Activated T-cell treated with anti-CD3 and anti-CD28 coated beads, Interleukin-2, amount 50 U/mL, for 72 hours (primary cell): ENCODE data around the gene STARD10. TPM values are rescaled to one million over a fixed set of nuclear protein-coding genes. Genes with fewer than 3 reads are reported as not detected.

Experiments used
- ATAC-seq, 2 donors: fragments of 150-1000 bp; cut with Tn5 transposase; replicated peaks in 1 of 2; 2 replicates each; pipeline ENCODE4 v1.10.0; 2021; ENCODE audit warnings: moderate library complexity in 2 of 2, mild to moderate bottlenecking in 1 of 2
- DNase-seq, 2 donors: peaks; one replicate each; pipeline ENCODE4 v3.0.0; 2021 to 2022; ENCODE audit warnings: mixed read lengths in 1 of 2
- H3K27ac Mint-ChIP-seq: one replicate; pipeline ENCODE4 v1.8.0; 2022; ENCODE audit warnings: mild to moderate bottlenecking, moderate library complexity, mixed read lengths
- H3K27me3 Mint-ChIP-seq: one replicate; pipeline ENCODE4 v1.8.0; 2022; ENCODE audit warnings: low read depth, mixed read lengths
- H3K36me3 Mint-ChIP-seq, 2 donors: one replicate each; pipeline ENCODE4 v1.8.0; 2022; ENCODE audit warnings: mixed read lengths in 2 of 2, mild to moderate bottlenecking in 1 of 2; ENCODE audit not compliant: insufficient read depth in 2 of 2
- H3K4me1 Mint-ChIP-seq: one replicate; pipeline ENCODE4 v1.8.0; 2022; ENCODE audit warnings: low read depth, mixed read lengths
- H3K4me3 Mint-ChIP-seq, 2 donors: one replicate each; pipeline ENCODE4 v1.8.0; 2022; ENCODE audit warnings: mild to moderate bottlenecking in 2 of 2, mixed read lengths in 2 of 2, moderate library complexity in 2 of 2
- H3K9me3 Mint-ChIP-seq, 2 donors: one replicate each; pipeline ENCODE4 v1.8.0; 2022; ENCODE audit warnings: mixed read lengths in 2 of 2
- total RNA-seq, 2 donors: library from RNA; stranded (reverse); gene quantifications; one replicate each; pipeline ENCODE4 v1.2.3, GENCODE V29; 2022

The STARD10 gene
- total RNA-seq, 2 donors from 2014 or later: 31.9 to 41.3 TPM

DNA sequence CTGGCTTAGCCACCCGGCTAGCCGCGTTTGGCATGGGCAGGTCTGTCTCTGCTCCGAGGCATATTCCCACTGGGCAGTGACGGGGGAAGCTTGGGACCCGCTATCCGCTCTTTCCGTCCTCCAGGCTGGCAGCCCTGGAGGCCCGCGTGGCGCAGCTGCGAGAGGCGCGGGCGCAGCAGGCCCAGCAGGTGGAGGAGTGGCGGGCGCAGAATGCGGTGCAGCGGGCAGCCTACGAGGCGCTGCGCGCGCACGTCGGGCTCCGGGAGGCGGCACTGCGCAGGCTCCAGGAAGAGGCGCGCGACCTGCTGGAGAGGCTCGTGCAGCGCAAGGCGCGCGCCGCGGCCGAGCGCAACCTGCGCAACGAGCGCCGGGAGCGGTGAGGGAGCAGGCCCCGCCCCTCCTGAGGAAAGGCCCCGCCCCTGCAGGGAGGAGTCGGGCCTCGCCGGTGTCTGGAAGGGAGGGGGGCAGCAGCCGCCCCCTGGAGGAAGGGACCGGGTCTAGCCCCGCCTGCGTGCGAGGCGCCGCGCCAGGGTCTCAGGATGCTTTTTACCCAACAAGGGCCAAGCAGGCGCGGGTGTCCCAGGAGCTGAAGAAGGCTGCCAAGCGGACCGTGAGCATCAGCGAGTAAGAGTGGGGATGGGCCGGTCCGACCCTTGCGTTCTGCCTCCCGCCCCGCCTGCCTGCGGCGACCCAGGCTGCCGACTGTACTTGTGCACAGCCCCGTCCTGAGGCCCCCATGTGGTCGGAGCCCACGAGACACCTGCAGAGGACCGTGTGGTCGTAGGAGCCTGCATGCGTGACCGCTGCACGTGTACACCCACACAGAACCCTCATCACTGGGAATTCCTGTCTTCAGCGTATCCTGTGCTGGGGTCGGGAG, 28.3 kb upstream of the STARD10 start:
- peaks cover 7 to 32% of the 10 kb centered on the region in 2 donors for H3K36me3 Mint-ChIP-seq
- peaks cover 29% of the 10 kb centered on the region for H3K4me1 Mint-ChIP-seq
- DNase-seq (peak; percentile 76 to 87), ATAC-seq (peak; percentile 77 to 85)
- no peaks in the 10 kb centered on the region for H3K9me3 Mint-ChIP-seq
- H3K4me3 Mint-ChIP-seq: peak overlapping the region in 1 of 2 donors; percentile 62
- no peak overlapping the region for H3K27ac Mint-ChIP-seq
- no peaks in the 10 kb centered on the region for H3K27me3 Mint-ChIP-seq

GRCh38 chr11:72821221-72821919, 27.5 kb upstream of the STARD10 start:
- H3K4me3 Mint-ChIP-seq: peak overlapping the region in 1 of 2 donors; percentile 22
- no peak overlapping the region for H3K27ac Mint-ChIP-seq
- peaks cover 33% of the 10 kb centered on the region for H3K4me1 Mint-ChIP-seq

DNA sequence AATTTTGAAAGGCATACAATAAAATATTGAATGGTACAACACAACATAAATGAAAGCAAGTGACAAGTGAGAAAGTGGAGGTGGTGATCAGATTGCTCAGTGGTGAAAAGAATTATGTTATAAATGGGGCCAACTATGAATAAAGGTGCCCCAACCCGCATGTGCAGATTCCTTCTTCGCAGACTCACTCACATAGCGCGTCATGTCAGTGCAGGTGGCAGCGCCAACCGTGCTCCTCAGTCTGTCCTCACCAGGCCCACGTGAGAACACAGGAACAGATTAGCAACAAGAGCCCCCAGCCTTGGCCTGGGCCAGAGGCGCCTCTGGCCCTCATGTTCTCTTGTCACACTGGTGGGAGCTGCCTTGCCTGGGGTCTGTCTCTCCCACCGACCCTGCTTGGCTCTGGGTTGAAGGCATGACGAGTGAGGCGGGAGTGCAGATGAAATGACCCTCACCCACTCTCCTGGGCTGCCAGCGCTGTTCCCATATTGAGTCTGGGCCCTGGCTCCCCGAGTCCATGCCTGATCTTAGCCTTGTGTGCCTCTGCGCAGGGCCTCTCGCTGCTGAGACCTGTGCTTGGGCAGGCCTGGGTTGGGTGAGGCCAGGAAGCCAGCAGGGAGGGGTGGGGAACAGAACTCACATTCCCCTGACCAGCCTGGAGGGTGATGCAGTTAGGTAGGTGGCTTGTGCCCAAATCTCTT, 26.7 kb upstream of the STARD10 start:
- H3K4me3 Mint-ChIP-seq: peak overlapping the region in 1 of 2 donors; percentile 22
- peaks cover 41% of the 10 kb centered on the region for H3K4me1 Mint-ChIP-seq
- ATAC-seq (no peak), DNase-seq (no peak)
- peak overlapping the region; percentile 10 for H3K27ac Mint-ChIP-seq
- H3K9me3 Mint-ChIP-seq: no peaks in the 10 kb centered on the region
- H3K27me3 Mint-ChIP-seq: no peaks in the 10 kb centered on the region
- peaks cover 7 to 33% of the 10 kb centered on the region in 2 donors for H3K36me3 Mint-ChIP-seq

More at GRCh38 chr11:72821221-72821919, 27.5 kb upstream of the STARD10 start:
- Mint-ChIP-seq H3K36me3 (peaks cover 7 to 35% of the 10 kb centered on the region in 2 donors), H3K27me3 (no peaks in the 10 kb centered on the region), H3K9me3 (no peaks in the 10 kb centered on the region)
- ATAC-seq (no peak), DNase-seq (no peak)

GRCh38 chr11:72818971-72819370, 25.1 kb upstream of the STARD10 start:
- H3K27me3 Mint-ChIP-seq: no peaks in the 10 kb centered on the region
- peaks cover 7 to 35% of the 10 kb centered on the region in 2 donors for H3K36me3 Mint-ChIP-seq
- H3K4me1 Mint-ChIP-seq: peaks cover 40% of the 10 kb centered on the region
- no peak overlapping the region for H3K4me3 Mint-ChIP-seq
- no peaks in the 10 kb centered on the region for H3K9me3 Mint-ChIP-seq
- DNase-seq: no peak
- no peak for ATAC-seq
- peak overlapping the region; percentile 58 for H3K27ac Mint-ChIP-seq

DNA sequence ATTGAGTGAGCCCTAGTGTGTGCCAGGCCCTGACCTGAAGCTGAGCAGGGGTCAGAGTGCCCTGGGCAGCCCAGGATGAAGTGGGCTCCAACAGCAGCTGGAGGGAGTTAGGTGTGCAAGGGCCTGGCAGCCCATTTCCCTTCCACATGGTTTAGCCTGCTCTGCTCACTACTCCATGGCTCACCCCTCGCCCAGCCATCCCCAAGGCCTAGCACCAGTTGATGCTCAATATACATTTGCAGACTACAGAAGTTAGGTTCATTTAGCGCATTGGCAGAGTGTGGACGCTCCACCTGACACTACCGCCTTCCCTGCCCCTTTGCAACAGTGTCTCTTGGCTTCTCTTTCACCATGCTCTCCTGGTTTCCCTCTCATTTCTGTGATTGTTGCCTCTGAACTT, 24.1 kb upstream of the STARD10 start:
- Mint-ChIP-seq H3K4me3 (peak overlapping the region in 1 of 2 donors; percentile 33), H3K4me1 (peaks cover 44% of the 10 kb centered on the region), H3K36me3 (peaks cover 6 to 41% of the 10 kb centered on the region in 2 donors), H3K9me3 (no peaks in the 10 kb centered on the region), H3K27ac (peak overlapping the region; percentile 25), H3K27me3 (no peaks in the 10 kb centered on the region)
- ATAC-seq (no peak), DNase-seq (no peak)

DNA sequence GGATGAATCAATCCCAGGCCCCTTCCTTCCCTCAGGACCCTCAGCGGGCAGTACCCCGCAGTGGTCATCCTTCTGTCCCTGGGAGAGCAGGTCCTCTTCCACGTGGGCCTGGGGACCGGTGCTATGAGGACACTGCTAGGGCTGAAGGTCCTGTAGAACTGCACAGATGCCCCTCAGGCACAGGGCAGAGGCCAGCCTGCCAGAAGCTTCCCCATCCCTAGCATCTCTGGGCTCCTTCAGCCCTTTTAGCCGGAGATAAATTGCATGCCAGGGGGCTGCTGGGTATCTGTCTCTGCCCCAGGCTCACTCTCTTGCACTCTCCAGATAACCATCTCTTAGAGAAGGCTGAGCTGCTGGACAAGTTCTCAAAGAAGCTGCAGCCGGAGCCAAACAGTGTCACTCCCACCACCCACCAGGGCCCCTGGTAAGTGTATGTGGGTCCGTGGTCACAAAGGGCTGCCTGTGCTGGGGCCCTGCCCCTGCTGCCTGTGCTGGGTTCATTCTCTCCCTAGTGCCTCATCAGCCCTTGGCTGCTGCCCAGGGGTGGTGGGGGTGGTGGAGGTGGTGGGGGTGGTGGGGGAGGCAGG, 22.6 kb upstream of the STARD10 start:
- H3K27me3 Mint-ChIP-seq: no peaks in the 10 kb centered on the region
- H3K4me1 Mint-ChIP-seq: peaks cover 55% of the 10 kb centered on the region
- no peak overlapping the region for H3K27ac Mint-ChIP-seq
- DNase-seq (no peak), ATAC-seq (no peak)
- peak overlapping the region; percentile 97 to 100 for H3K4me3 Mint-ChIP-seq
- no peaks in the 10 kb centered on the region for H3K9me3 Mint-ChIP-seq
- H3K36me3 Mint-ChIP-seq: peaks cover 6 to 44% of the 10 kb centered on the region in 2 donors

GRCh38 chr11:72815110-72815618, 21.3 kb upstream of the STARD10 start:
- DNase-seq (no peak), ATAC-seq (no peak)
- Mint-ChIP-seq H3K36me3 (peaks cover 8 to 48% of the 10 kb centered on the region in 2 donors), H3K9me3 (no peaks in the 10 kb centered on the region), H3K4me3 (peak overlapping the region; percentile 97 to 100), H3K4me1 (peaks cover 59% of the 10 kb centered on the region), H3K27me3 (no peaks in the 10 kb centered on the region), H3K27ac (peak overlapping the region; percentile 95)

DNA sequence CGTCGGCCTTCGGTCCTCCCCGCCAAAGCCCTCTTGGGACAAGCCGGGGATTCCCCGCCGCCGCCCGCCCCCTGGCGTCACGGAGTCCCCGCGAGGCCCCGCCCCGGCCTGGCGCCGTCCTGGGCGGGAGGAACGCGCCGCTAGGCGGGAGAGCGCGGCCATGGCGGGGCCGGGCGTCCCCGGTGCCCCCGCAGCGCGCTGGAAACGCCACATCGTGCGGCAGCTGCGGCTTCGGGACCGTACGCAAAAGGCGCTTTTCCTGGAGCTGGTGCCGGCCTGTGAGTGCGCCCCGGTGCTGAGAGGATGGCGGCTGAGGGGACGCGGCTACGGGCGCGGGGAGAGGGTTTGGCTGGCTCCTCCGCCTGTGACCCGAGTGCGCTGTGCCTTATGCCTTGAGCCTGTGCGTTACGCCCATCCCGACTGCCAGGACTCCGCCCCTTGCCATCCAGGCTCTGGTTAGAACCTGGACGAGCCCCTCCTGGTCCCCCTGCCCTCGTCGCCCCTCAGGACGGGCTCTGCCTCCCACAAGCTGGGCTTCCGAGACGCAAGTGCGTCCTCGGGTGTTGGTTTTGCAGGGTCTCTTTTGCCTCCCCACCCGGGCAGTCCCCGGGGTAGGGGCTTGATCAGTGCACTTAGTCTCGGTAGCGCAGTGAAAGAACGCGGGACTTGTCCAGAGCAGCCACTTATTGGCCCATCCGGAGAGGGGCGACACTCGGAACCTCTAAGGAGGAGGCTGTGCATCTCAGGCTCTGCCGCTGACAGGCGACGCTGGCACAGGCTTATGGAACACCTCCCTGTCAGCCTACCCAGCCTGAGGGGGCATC, 20.7 kb upstream of the STARD10 start, which contains the start of gene ATG16L2:
Gene ATG16L2, plus strand, starts transcription at position 126 of the 824 bp plus-strand sequence. Its CDS starts 35 bp downstream, at position 161.
- peak; percentile 73 to 74 for ATAC-seq

DNA sequence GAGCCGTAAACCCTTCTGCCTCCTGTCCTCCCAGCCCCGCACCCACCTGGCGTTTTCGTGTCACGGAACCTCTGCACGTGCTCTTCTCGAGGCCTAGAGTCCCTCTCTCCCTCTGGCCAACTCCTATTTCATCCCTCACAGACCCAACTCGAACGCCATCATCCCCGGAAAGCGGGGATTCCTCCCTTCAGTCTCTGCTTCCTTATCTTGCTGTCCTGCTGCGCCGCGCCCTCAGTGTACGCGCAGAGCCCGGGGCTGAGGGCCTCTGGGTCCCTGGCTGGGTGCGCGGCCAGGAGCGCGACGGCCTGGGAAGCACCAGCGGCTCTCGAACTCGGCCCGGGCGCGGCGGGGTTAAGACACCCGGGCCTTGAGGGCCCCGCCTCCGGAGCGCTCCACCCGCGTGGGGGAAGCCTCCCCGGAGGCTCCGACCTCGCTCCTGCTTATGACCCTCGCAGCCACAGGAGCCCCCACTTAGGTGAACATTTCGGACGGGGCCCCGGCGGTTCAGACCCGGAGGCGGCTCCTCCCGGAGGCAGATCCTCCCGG, 20.0 kb upstream of the STARD10 start:
- H3K27me3 Mint-ChIP-seq: no peaks in the 10 kb centered on the region
- peak overlapping the region; percentile 82 for H3K27ac Mint-ChIP-seq
- H3K9me3 Mint-ChIP-seq: no peaks in the 10 kb centered on the region
- H3K4me3 Mint-ChIP-seq: peak overlapping the region; percentile 89 to 91
- peak; percentile 69 to 71 for ATAC-seq
- DNase-seq: peak; percentile 89
- H3K36me3 Mint-ChIP-seq: peaks cover 7 to 40% of the 10 kb centered on the region in 2 donors
- H3K4me1 Mint-ChIP-seq: peaks cover 60% of the 10 kb centered on the region

More for the DNA sequence above, 20.7 kb upstream of the STARD10 start, which contains the start of gene ATG16L2:
- H3K4me1 Mint-ChIP-seq: peaks cover 60% of the 10 kb centered on the region
- H3K27me3 Mint-ChIP-seq: no peaks in the 10 kb centered on the region
- DNase-seq: peak; percentile 92 to 96
- peak within 1 kb of the TSS; percentile 95 for H3K27ac Mint-ChIP-seq
- H3K9me3 Mint-ChIP-seq: no peaks in the 10 kb centered on the region
- peak within 1 kb of the TSS; percentile 97 to 100 for H3K4me3 Mint-ChIP-seq
- H3K36me3 Mint-ChIP-seq: peaks cover 7 to 43% of the 10 kb centered on the region in 2 donors

DNA sequence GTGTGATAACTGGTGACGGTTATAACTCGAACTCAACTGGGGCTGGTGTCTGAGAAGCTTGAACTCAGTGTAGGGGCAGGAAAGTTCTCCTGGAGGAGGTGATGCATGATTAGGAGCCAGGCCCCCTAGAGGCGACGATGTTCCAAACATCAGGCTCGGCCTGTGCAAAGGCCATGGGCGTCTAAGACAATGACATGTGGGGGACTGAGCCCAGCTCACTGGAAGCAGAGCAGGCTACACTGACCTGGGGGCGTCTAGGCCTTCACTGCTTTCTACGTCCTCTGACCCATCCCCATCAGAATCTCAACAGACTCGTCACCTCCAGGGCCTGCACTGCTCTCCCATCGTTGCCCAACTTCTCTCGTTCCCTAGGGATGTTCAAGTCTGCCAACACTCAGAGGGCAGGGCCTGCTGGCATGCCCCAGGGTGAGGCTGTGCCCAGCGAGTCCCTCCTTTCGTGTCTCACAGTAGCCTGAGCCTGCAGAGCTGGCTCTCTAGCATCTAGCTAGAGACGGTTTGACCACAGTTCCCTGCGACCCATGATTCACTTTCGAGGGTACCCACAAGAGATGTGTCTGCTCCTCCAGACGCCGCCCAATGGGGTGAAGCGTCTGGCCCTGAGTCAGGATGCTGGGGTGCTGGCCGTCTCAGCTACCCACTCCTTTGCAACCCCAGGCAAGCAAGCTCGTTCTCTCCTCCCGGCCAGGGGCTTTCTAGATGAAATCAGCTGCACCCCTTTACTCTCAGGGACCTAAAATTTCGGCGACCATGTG, 19.3 kb upstream of the STARD10 start:
- H3K4me3 Mint-ChIP-seq: peak overlapping the region; percentile 89 to 91
- H3K4me1 Mint-ChIP-seq: peaks cover 56% of the 10 kb centered on the region
- peak; percentile 72 to 77 for ATAC-seq
- H3K36me3 Mint-ChIP-seq: peaks cover 7 to 38% of the 10 kb centered on the region in 2 donors
- no peaks in the 10 kb centered on the region for H3K9me3 Mint-ChIP-seq
- peak overlapping the region; percentile 82 for H3K27ac Mint-ChIP-seq
- no peaks in the 10 kb centered on the region for H3K27me3 Mint-ChIP-seq
- DNase-seq: peak; percentile 84 to 92

- no peak for ATAC-seq
- H3K36me3 Mint-ChIP-seq: peaks cover 7 to 34% of the 10 kb centered on the region in 2 donors
These were observed 18.7 kb upstream of the STARD10 start for GRCh38 chr11:72812604-72812966.

More at GRCh38 chr11:72812604-72812966, 18.7 kb upstream of the STARD10 start:
- DNase-seq: no peak
- no peaks in the 10 kb centered on the region for H3K27me3 Mint-ChIP-seq
- H3K4me3 Mint-ChIP-seq: peak overlapping the region; percentile 89 to 91
- H3K9me3 Mint-ChIP-seq: no peaks in the 10 kb centered on the region
- peak overlapping the region; percentile 82 for H3K27ac Mint-ChIP-seq
- H3K4me1 Mint-ChIP-seq: peaks cover 51% of the 10 kb centered on the region
